ENCODE results near the gene FAM222A.

GRCh38 chr12:109705291-109705690, 8.3 kb upstream of the FAM222A start:
- TF ChIP-seq, protein P1, sequence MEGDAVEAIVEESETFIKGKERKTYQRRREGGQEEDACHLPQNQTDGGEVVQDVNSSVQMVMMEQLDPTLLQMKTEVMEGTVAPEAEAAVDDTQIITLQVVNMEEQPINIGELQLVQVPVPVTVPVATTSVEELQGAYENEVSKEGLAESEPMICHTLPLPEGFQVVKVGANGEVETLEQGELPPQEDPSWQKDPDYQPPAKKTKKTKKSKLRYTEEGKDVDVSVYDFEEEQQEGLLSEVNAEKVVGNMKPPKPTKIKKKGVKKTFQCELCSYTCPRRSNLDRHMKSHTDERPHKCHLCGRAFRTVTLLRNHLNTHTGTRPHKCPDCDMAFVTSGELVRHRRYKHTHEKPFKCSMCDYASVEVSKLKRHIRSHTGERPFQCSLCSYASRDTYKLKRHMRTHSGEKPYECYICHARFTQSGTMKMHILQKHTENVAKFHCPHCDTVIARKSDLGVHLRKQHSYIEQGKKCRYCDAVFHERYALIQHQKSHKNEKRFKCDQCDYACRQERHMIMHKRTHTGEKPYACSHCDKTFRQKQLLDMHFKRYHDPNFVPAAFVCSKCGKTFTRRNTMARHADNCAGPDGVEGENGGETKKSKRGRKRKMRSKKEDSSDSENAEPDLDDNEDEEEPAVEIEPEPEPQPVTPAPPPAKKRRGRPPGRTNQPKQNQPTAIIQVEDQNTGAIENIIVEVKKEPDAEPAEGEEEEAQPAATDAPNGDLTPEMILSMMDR (conservative IDR thresholded peaks at IDR 0.05) = no peak
- TF ChIP-seq EZH2 (IDR thresholded peaks at IDR 0.05; ENCODE audit: low read depth) = no peak

All from PC-9 (cell line).